Epithelial cell of prostate (primary cell): ENCODE measurements around the gene HELQ.

Experiments
- DNase-seq: peaks from one replicate; pipeline ENCODE4 v3.0.0-alpha.2; 2011; ENCODE audit warnings: low read depth, low spot score
- H3K27ac ChIP-seq: fragments of 450-650 bp; 2 replicates; pipeline ENCODE4 v1.5.1; 2017; ENCODE audit warnings: mild to moderate bottlenecking

Gene HELQ

GRCh38 chr4:83382850-83383249 is 72.8 kb downstream of the HELQ start:
- DNase-seq, result no peak

GRCh38 chr4:83381173-83381572 is 74.5 kb downstream of the HELQ start:
- peak overlapping the region; percentile 50 for H3K27ac ChIP-seq
- no peak for DNase-seq

More at GRCh38 chr4:83382850-83383249, 72.8 kb downstream of the HELQ start:
- H3K27ac ChIP-seq, result no peak overlapping the region

GRCh38 chr4:83378419-83378818 is 77.2 kb downstream of the HELQ start:
- no peak overlapping the region for H3K27ac ChIP-seq
- DNase-seq, result no peak

GRCh38 chr4:83372931-83373330 is 82.7 kb downstream of the HELQ start:
- no peak overlapping the region for H3K27ac ChIP-seq
- no peak for DNase-seq

GRCh38 chr4:83371936-83372335 is 83.7 kb downstream of the HELQ start:
- H3K27ac ChIP-seq, result no peak overlapping the region
- no peak for DNase-seq

GRCh38 chr4:83371235-83371634 is 84.4 kb downstream of the HELQ start:
- H3K27ac ChIP-seq, result no peak overlapping the region
- no peak for DNase-seq

- H3K27ac ChIP-seq, result no peak overlapping the region
- DNase-seq, result no peak
Observed at GRCh38 chr4:83370640-83370906, 85.0 kb downstream of the HELQ start.

- DNase-seq, result no peak
Observed at GRCh38 chr4:83369831-83370639, 85.6 kb downstream of the HELQ start.

GRCh38 chr4:83364312-83364711 is 91.3 kb downstream of the HELQ start:
- H3K27ac ChIP-seq, result no peak overlapping the region
- DNase-seq, result no peak

More at GRCh38 chr4:83369831-83370639, 85.6 kb downstream of the HELQ start:
- H3K27ac ChIP-seq, result no peak overlapping the region

GRCh38 chr4:83362492-83363329 is 92.9 kb downstream of the HELQ start:
- no peak overlapping the region for H3K27ac ChIP-seq
- no peak for DNase-seq

- no peak overlapping the region for H3K27ac ChIP-seq
- DNase-seq, result no peak
Observed at GRCh38 chr4:83361416-83362103, 94.1 kb downstream of the HELQ start.

GRCh38 chr4:83360018-83360417 is 95.6 kb downstream of the HELQ start:
- no peak for DNase-seq
- H3K27ac ChIP-seq, result no peak overlapping the region

GRCh38 chr4:83358410-83358809 is 97.2 kb downstream of the HELQ start:
- no peak overlapping the region for H3K27ac ChIP-seq
- DNase-seq, result no peak
